DMS153 (cell line): ENCODE measurements around the gene ADARB1.
"Not testable (repeated sequence)": the region's sequence is repeated elsewhere in the genome, so short reads cannot be mapped to it uniquely, and the experiment has no call there.

Experiments used
- DNase-seq: peaks from one replicate; lab custom pipeline; 2025; lab: John Stamatoyannopoulos, UW

The ADARB1 gene

GRCh38 chr21:45117314-45117713, 42.9 kb downstream of the ADARB1 start:
- no peak for DNase-seq

- no peak for DNase-seq
Observed at GRCh38 chr21:45118099-45118498, 43.7 kb downstream of the ADARB1 start.

GRCh38 chr21:45119812-45120211, 45.4 kb downstream of the ADARB1 start:
- DNase-seq = no peak

GRCh38 chr21:45120975-45121374, 46.6 kb downstream of the ADARB1 start:
- no peak for DNase-seq

GRCh38 chr21:45122030-45122429, 47.6 kb downstream of the ADARB1 start:
- DNase-seq = no peak

GRCh38 chr21:45122432-45123132, 48.2 kb downstream of the ADARB1 start:
- no peak for DNase-seq

- no peak for DNase-seq
Observed at GRCh38 chr21:45123440-45123839, 49.1 kb downstream of the ADARB1 start.

GRCh38 chr21:45124596-45124995, 50.2 kb downstream of the ADARB1 start:
- DNase-seq = no peak

- no peak for DNase-seq
Observed at GRCh38 chr21:45125357-45125756, 51.0 kb downstream of the ADARB1 start.

- no peak for DNase-seq
Observed at GRCh38 chr21:45126204-45126626, 51.8 kb downstream of the ADARB1 start.

- DNase-seq = no peak
Observed at GRCh38 chr21:45126983-45127382, 52.6 kb downstream of the ADARB1 start.

GRCh38 chr21:45127937-45128336, 53.6 kb downstream of the ADARB1 start:
- no peak for DNase-seq

- DNase-seq = no peak
Observed at GRCh38 chr21:45128613-45129188, 54.3 kb downstream of the ADARB1 start.

GRCh38 chr21:45129189-45129923, 55.0 kb downstream of the ADARB1 start:
- no peak for DNase-seq

- no peak for DNase-seq
Observed at GRCh38 chr21:45130324-45130774, 56.0 kb downstream of the ADARB1 start.

- DNase-seq = no peak
Observed at GRCh38 chr21:45131537-45131999, 57.2 kb downstream of the ADARB1 start.

GRCh38 chr21:45132841-45133573, 58.6 kb downstream of the ADARB1 start:
- no peak for DNase-seq

GRCh38 chr21:45133574-45134278, 59.3 kb downstream of the ADARB1 start:
- DNase-seq = not testable (repeated sequence)

- DNase-seq = no peak
Observed at GRCh38 chr21:45134279-45135076, 60.1 kb downstream of the ADARB1 start.

- no peak for DNase-seq
Observed at GRCh38 chr21:45135122-45135521, 60.7 kb downstream of the ADARB1 start.

- DNase-seq = no peak
Observed at GRCh38 chr21:45135868-45136267, 61.5 kb downstream of the ADARB1 start.
